B cell (primary cell): ENCODE results near the gene MTMR8. TPM values are rescaled to one million over a fixed set of nuclear protein-coding genes. Genes with fewer than 3 reads are reported as not detected.
"Not testable (repeated sequence)": the region's sequence is repeated elsewhere in the genome, so short reads cannot be mapped to it uniquely, and the experiment has no call there.

Experiments
- ATAC-seq: fragments of 200-7000 bp; cut with Tn5 transposase; one replicate; pipeline ENCODE4 v1.10.0; 2021; ENCODE audit warnings: low read depth, mild to moderate bottlenecking, moderate number of reproducible peaks, moderate library complexity
- CTCF ChIA-PET: fragments of 350-600 bp; sonication (Branson Sonifier 250); formaldehyde crosslinking; loops from one replicate; lab custom pipeline; 2021; ENCODE audit warnings: antibody characterized with exemption, inconsistent platforms; lab: Charles Lee
- POLR2A ChIA-PET: fragments of 350-600 bp; sonication (Branson Sonifier 250); formaldehyde crosslinking; loops from one replicate; lab custom pipeline; 2021; ENCODE audit warnings: antibody characterized with exemption; lab: Charles Lee
- DNase-seq: peaks from one replicate; pipeline ENCODE4 v3.0.0; 2013
- H2AFZ ChIP-seq: 2 replicates; pipeline ENCODE4 v1.6.1; 2012; ENCODE audit warnings: mild to moderate bottlenecking, low read depth, low read length; ENCODE audit not compliant: insufficient read depth, poor library complexity, severe bottlenecking
- H3K27ac ChIP-seq, 2 donors: 1 replicate in 1 of 2; 2 replicates in 1 of 2; pipeline ENCODE4 v1.5.1; 2012 to 2013; ENCODE audit warnings: low read length in 2 of 2, mild to moderate bottlenecking in 2 of 2, moderate library complexity in 1 of 2
- H3K27me3 ChIP-seq, 4 experiments: fragments of 200-600 bp in 1 of 4; sonication (generic) in 1 of 4; replicated peaks in 1 of 4; 1 replicate in 2 of 4; 2 replicates in 2 of 4; pipeline versions ENCODE4 v1.6.1 to v1.7.0; 2013 to 2016; ENCODE audit warnings: low read length in 3 of 4, mild to moderate bottlenecking in 2 of 4, mixed read lengths in 1 of 4, moderate library complexity in 1 of 4; ENCODE audit not compliant: insufficient read depth in 4 of 4, control insufficient read depth in 3 of 4; ENCODE audit errors: control extremely low read depth in 1 of 4
- H3K36me3 ChIP-seq, 2 experiments: replicated peaks in 1 of 2; 1 replicate in 1 of 2; 2 replicates in 1 of 2; pipeline versions ENCODE4 v1.6.1 to v1.7.1; 2013; ENCODE audit warnings: low read length in 1 of 2; ENCODE audit not compliant: insufficient read depth in 2 of 2, control insufficient read depth in 1 of 2; ENCODE audit errors: control extremely low read depth in 1 of 2, extremely low read depth in 1 of 2
- H3K4me1 ChIP-seq, 2 donors: fragments of 200-600 bp in 1 of 2; sonication (generic) in 1 of 2; 1 replicate in 1 of 2; 2 replicates in 1 of 2; pipeline versions ENCODE4 v1.5.1 to v1.6.1; 2013 to 2017; ENCODE audit warnings: low read length in 2 of 2; ENCODE audit not compliant: control insufficient read depth in 2 of 2, insufficient read depth in 2 of 2
- H3K4me2 ChIP-seq: replicated peaks from 2 replicates; pipeline ENCODE3; 2012; ENCODE audit warnings: mild to moderate bottlenecking, low read depth, low read length; ENCODE audit not compliant: poor library complexity, severe bottlenecking
- H3K4me3 ChIP-seq, 5 experiments: fragments of 200-600 bp in 1 of 5; sonication (generic) in 1 of 5; 1 replicate in 3 of 5; 2 replicates in 2 of 5; pipeline versions ENCODE4 v1.5.1 to v1.7.0; 2011 to 2016; ENCODE audit warnings: low read length in 4 of 5, mild to moderate bottlenecking in 4 of 5, low read depth in 2 of 5, control low read depth in 1 of 5, moderate library complexity in 1 of 5; ENCODE audit not compliant: insufficient read depth in 1 of 5; ENCODE audit errors: control extremely low read depth in 1 of 5, extremely low read depth in 1 of 5
- H3K79me2 ChIP-seq: fragments of 200-600 bp; sonication (generic); one replicate; pipeline ENCODE4 v1.6.0; 2016; ENCODE audit warnings: low read length; ENCODE audit not compliant: control insufficient read depth, insufficient read depth
- H3K9ac ChIP-seq: fragments of 200-600 bp; sonication (generic); 2 replicates; pipeline ENCODE4 v1.6.1; 2017; ENCODE audit warnings: mild to moderate bottlenecking, low read length, moderate library complexity
- H3K9me3 ChIP-seq, 3 donors: one replicate each; pipeline versions ENCODE4 v1.6.1 to v1.7.1; 2013; ENCODE audit warnings: low read length in 2 of 3; ENCODE audit not compliant: control insufficient read depth in 2 of 3, insufficient read depth in 1 of 3; ENCODE audit errors: control extremely low read depth in 1 of 3
- H4K20me1 ChIP-seq: 2 replicates; pipeline ENCODE4 v1.6.0; 2012; ENCODE audit warnings: mild to moderate bottlenecking, low read length; ENCODE audit not compliant: insufficient read depth, control insufficient read depth, poor library complexity, severe bottlenecking
- H3K27ac Mint-ChIP-seq: one replicate; pipeline ENCODE4 v1.8.0; 2021; ENCODE audit warnings: mixed read lengths
- H3K27me3 Mint-ChIP-seq: one replicate; pipeline ENCODE4 v1.8.0; 2021; ENCODE audit warnings: mixed read lengths
- H3K4me1 Mint-ChIP-seq: one replicate; pipeline ENCODE4 v1.8.0; 2021; ENCODE audit warnings: mixed read lengths
- H3K4me3 Mint-ChIP-seq: one replicate; pipeline ENCODE4 v1.8.0; 2021; ENCODE audit warnings: mixed read lengths
- H3K9me3 Mint-ChIP-seq: one replicate; pipeline ENCODE4 v1.8.0; 2022; ENCODE audit warnings: mixed read lengths; ENCODE audit not compliant: insufficient read depth
- EZH2 ChIP-seq: IDR thresholded peaks from 2 replicates; pipeline ENCODE4 v1.6.1; 2012; ENCODE audit warnings: borderline replicate concordance, low read depth, mild to moderate bottlenecking, moderate library complexity, low read length; ENCODE audit not compliant: insufficient read depth, poor library complexity, severe bottlenecking
- WGBS: methylation state at CpG from one replicate; pipeline ENCODE4 v1.1.5; 2013; ENCODE audit warnings: missing lambda C conversion rate; ENCODE audit not compliant: insufficient coverage; 5-methylcytosine and 5-hydroxymethylcytosine counted together
- intact Hi-C: fragments of 100-400 bp; cut with micrococcal nuclease; formaldehyde crosslinking; loops from one replicate; pipeline ENCODE4 v1.10.0; 2022
- polyA plus RNA-seq: library from polyadenylated mRNA; depleted of rRNA; stranded (reverse); fragments of >200 nt; gene quantifications from 2 replicates; pipeline ENCODE4 v1.2.3, GENCODE V29; 2012
- total RNA-seq, 2 donors: library from RNA; stranded (reverse); fragments of 120-200 nt in 1 of 2; gene quantifications; 1 replicate in 1 of 2; 2 replicates in 1 of 2; pipeline versions ENCODE4 v1.2.3 to v1.2.4, GENCODE V29; 2013 to 2022
- TF ChIP-seq, protein P1 (sequence below): fragments of 200-600 bp; IDR thresholded peaks from one replicate; pipeline ENCODE4 v1.8.0; 2022; ENCODE audit warnings: antibody characterized with exemption, mild to moderate bottlenecking

The MTMR8 gene
- total and polyA plus RNA-seq, 2 donors (not counting 1 experiment from before 2014, with no cell fraction given): 1.8 to 11.8 TPM

DNA sequence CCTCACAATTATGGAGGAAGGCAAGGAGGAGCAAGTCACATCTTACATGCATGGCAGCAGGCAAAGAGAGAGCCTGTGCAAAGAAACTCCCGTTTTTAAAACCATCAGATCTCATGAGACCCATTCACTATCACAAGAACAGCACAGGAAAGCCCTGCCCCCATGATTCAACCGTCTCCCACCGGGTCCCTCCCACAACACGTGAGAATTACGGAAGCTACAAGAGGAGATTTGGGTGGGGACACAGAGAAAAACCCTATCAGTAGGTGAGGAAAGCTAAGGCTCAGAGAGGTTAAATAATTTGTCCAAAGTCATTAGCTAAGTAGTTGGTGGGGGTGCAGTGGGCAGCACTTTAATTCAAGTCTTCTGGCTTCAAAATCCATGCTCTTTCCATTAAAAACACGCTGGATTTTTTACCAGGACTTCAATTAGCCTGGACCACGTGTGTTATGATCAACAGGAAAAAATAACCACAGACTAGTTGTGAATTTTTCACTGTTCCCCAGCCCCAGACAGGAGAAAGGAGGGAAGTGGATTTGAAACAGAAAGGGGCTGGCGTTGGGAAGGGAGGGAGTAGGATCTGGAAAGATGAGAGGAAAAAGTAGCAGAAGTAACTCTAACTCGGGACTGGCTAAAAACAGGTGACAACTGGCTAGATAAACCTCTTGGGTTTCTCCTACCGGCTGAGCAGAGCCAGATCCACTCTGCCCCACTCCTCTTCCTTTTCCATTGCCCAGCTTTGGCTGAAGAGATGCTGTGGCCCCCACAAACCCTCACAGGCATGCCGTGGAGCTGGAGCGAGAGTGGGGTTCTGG is 986 bp downstream of the MTMR8 start:
- H3K27ac ChIP-seq: peak overlapping the region in 1 of 2 donors; percentile 65
- H3K4me3 Mint-ChIP-seq: peak overlapping the region; percentile 98
- peak overlapping the region; percentile 90 for H3K27ac Mint-ChIP-seq
- TF ChIP-seq EZH2: no peak
- TF ChIP-seq, protein P1, sequence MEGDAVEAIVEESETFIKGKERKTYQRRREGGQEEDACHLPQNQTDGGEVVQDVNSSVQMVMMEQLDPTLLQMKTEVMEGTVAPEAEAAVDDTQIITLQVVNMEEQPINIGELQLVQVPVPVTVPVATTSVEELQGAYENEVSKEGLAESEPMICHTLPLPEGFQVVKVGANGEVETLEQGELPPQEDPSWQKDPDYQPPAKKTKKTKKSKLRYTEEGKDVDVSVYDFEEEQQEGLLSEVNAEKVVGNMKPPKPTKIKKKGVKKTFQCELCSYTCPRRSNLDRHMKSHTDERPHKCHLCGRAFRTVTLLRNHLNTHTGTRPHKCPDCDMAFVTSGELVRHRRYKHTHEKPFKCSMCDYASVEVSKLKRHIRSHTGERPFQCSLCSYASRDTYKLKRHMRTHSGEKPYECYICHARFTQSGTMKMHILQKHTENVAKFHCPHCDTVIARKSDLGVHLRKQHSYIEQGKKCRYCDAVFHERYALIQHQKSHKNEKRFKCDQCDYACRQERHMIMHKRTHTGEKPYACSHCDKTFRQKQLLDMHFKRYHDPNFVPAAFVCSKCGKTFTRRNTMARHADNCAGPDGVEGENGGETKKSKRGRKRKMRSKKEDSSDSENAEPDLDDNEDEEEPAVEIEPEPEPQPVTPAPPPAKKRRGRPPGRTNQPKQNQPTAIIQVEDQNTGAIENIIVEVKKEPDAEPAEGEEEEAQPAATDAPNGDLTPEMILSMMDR: no peak
- WGBS: no CpG with 5 or more reads among the region's 12 CpGs
- DNase-seq (no peak), ATAC-seq (no peak)
- H3K9ac ChIP-seq: peak overlapping the region; percentile 70
- H3K79me2 ChIP-seq: peaks cover 16% of the 10 kb centered on the region
- POLR2A ChIA-PET: no interaction called here
- intact Hi-C loops: loop anchor here (2.0 to 10.0 kb wide), 4 partner anchors 583 to 1141 kb away; partner anchors contain the start of genes LAS1L, SPIN4, ZC3H12B and ZC4H2
- peaks cover 35% of the 10 kb centered on the region for H3K4me1 Mint-ChIP-seq
- no peaks in the 10 kb centered on the region for H3K27me3 ChIP-seq
- no peaks in the 10 kb centered on the region for H3K27me3 Mint-ChIP-seq
- H3K36me3 ChIP-seq: no peaks in the 10 kb centered on the region
- H3K9me3 ChIP-seq: no peaks in the 10 kb centered on the region
- H3K9me3 Mint-ChIP-seq: no peaks in the 10 kb centered on the region
- CTCF ChIA-PET: no interaction called here
- no peaks in the 10 kb centered on the region for H4K20me1 ChIP-seq
- H3K4me1 ChIP-seq: peaks cover 0 to 15% of the 10 kb centered on the region in 2 donors
- peak overlapping the region; percentile 86 for H2AFZ ChIP-seq
- H3K4me3 ChIP-seq: peak overlapping the region; percentile 49 to 85 (median 72)
- H3K4me2 ChIP-seq: peak overlapping the region; percentile 78

DNA sequence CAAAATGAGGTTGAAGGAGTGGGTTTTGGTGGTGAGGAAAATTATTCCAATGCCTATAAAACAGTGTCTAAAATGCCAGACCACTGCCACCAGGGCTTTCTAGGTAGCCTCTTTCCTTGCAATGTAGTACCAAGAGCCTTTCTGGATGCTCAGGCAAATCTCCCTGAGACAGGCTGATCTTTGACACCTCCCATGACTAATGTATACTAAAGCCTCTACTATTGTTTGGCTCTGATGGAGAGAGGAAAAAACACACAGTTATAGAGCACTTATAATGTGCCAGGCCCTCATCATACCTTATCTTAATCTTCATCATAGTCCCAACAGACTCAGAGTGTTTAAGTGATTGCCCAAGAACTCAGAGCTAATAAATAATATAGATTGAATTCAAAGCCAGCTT is 5.8 kb downstream of the MTMR8 start:
- Histone ChIP-seq H4K20me1 (no peaks in the 10 kb centered on the region), H3K79me2 (peaks cover 3% of the 10 kb centered on the region), H3K9me3 (peaks cover 0 to 10% (median 7%) of the 10 kb centered on the region in 3 donors), H3K36me3 (no peaks in the 10 kb centered on the region), H3K4me3 (no peak overlapping the region), H3K9ac (no peak overlapping the region), H3K4me1 (peaks cover 0 to 7% of the 10 kb centered on the region in 2 donors), H3K27ac (no peak overlapping the region), H3K27me3 (no peaks in the 10 kb centered on the region), H2AFZ (no peak overlapping the region), H3K4me2 (no peak overlapping the region)
- POLR2A ChIA-PET: no interaction called here
- no peak for TF ChIP-seq EZH2
- TF ChIP-seq, protein P1: no peak
- no peak for DNase-seq
- Mint-ChIP-seq H3K27ac (no peak overlapping the region), H3K9me3 (no peaks in the 10 kb centered on the region), H3K27me3 (no peaks in the 10 kb centered on the region), H3K4me1 (peaks cover 17% of the 10 kb centered on the region), H3K4me3 (no peak overlapping the region)
- intact Hi-C loops: no loop called here
- CTCF ChIA-PET: no interaction called here
- ATAC-seq: no peak

DNA sequence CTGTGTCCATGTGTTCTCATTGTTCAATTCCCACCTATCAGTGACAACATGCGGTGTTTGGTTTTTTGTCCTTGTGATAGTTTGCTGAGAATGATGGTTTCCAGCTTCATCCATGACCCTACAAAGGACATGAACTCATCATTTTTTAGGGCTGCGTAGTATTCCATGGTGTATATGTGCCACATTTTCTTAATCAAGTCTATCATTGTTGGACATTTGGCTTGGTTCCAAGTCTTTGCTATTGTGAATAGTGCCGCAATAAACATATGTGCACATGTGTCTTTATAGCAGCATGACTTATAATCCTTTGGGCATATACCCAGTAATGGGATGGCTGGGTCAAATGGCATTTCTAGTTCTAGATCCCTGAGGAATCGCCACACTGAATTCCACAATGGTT is 14.5 kb downstream of the MTMR8 start:
- H3K9ac ChIP-seq, H3K27me3 ChIP-seq, H3K4me1 ChIP-seq, H3K4me3 ChIP-seq, H3K79me2 ChIP-seq, H3K36me3 ChIP-seq, CTCF ChIA-PET, POLR2A ChIA-PET, intact Hi-C loops, H3K4me2 ChIP-seq, H3K9me3 Mint-ChIP-seq, H3K4me1 Mint-ChIP-seq, DNase-seq, H3K27ac Mint-ChIP-seq, H3K4me3 Mint-ChIP-seq, H3K27me3 Mint-ChIP-seq, ATAC-seq, H2AFZ ChIP-seq, H3K27ac ChIP-seq, H4K20me1 ChIP-seq: not testable (repeated sequence)
- WGBS: no CpG with 5 or more reads among the region's 4 CpGs
- H3K9me3 ChIP-seq: peaks cover 0 to 25% (median 23%) of the 10 kb centered on the region in 3 donors
